Endodermal cell (in vitro differentiated cells): ENCODE data around the gene CPNE2. TPM values are rescaled to one million over a fixed set of nuclear protein-coding genes. Genes with fewer than 3 reads are reported as not detected.

Experiments
- DNase-seq: peaks from one replicate; pipeline ENCODE4 v3.0.0-alpha.2; 2017
- H3K27ac ChIP-seq: 2 replicates; pipeline ENCODE4 v1.5.1; 2013; ENCODE audit warnings: mild to moderate bottlenecking, low read depth, low read length, moderate library complexity
- H3K27me3 ChIP-seq: 2 replicates; pipeline ENCODE4 v1.6.1; 2013; ENCODE audit warnings: mild to moderate bottlenecking, low read length, moderate library complexity; ENCODE audit not compliant: insufficient read depth, control insufficient read depth, poor library complexity, severe bottlenecking
- H3K36me3 ChIP-seq: 2 replicates; pipeline ENCODE4 v1.7.0; 2013; ENCODE audit warnings: mild to moderate bottlenecking, low read length, moderate library complexity; ENCODE audit not compliant: control insufficient read depth, insufficient read depth
- H3K4me1 ChIP-seq: one replicate; pipeline ENCODE4 v1.7.0; 2013; ENCODE audit warnings: low read length; ENCODE audit not compliant: control insufficient read depth, insufficient read depth
- H3K4me3 ChIP-seq: 2 replicates; pipeline ENCODE4 v1.5.1; 2013; ENCODE audit warnings: mild to moderate bottlenecking, low read length, moderate library complexity
- H3K9ac ChIP-seq: 2 replicates; pipeline ENCODE4 v1.6.1; 2013; ENCODE audit warnings: mild to moderate bottlenecking, low read length, moderate library complexity; ENCODE audit not compliant: poor library complexity, severe bottlenecking; ENCODE audit errors: extremely low read depth
- H3K9me3 ChIP-seq: 2 replicates; pipeline ENCODE4 v1.6.1; 2013; ENCODE audit warnings: mild to moderate bottlenecking, low read length, moderate library complexity; ENCODE audit not compliant: control insufficient read depth
- H3K27ac Mint-ChIP-seq: 2 replicates; pipeline ENCODE4 v1.8.0; 2020; ENCODE audit warnings: mixed read lengths
- H3K27me3 Mint-ChIP-seq: 2 replicates; pipeline ENCODE4 v1.8.0; 2021; ENCODE audit warnings: mild to moderate bottlenecking, mixed read lengths; ENCODE audit not compliant: insufficient read depth
- H3K36me3 Mint-ChIP-seq: 2 replicates; pipeline ENCODE4 v1.8.0; 2020; ENCODE audit warnings: low read depth, mixed read lengths
- H3K4me1 Mint-ChIP-seq: 2 replicates; pipeline ENCODE4 v1.8.0; 2020; ENCODE audit warnings: mixed read lengths
- H3K4me3 Mint-ChIP-seq: 2 replicates; pipeline ENCODE4 v1.8.0; 2020; ENCODE audit warnings: mild to moderate bottlenecking, moderate library complexity, mixed read lengths
- H3K9me3 Mint-ChIP-seq: 2 replicates; pipeline ENCODE4 v1.8.0; 2020; ENCODE audit warnings: mild to moderate bottlenecking, mixed read lengths
- CTCF ChIP-seq: fragments of 200-600 bp; sonication (generic); conservative IDR thresholded peaks from 2 replicates; pipeline ENCODE4 v1.5.0; 2021; ENCODE audit warnings: antibody characterized with exemption, mild to moderate bottlenecking
- WGBS, 2 experiments: methylation state at CpG; one replicate each; pipeline versions ENCODE4 v1.1.5 to v1.1.7; 2013; ENCODE audit warnings: missing lambda C conversion rate in 2 of 2, mixed read lengths in 1 of 2; ENCODE audit not compliant: insufficient coverage in 1 of 2, insufficient read length in 1 of 2; 5-methylcytosine and 5-hydroxymethylcytosine counted together
- total RNA-seq, 2 donors: library from RNA; stranded (reverse); fragmentation: NEBNext Ultra II Directional in 1 of 2; extraction: Animal tissue kit (Norgen Biotek cat#: 25700) in 1 of 2; gene quantifications; 2 replicates in 1 of 2; 3 replicates in 1 of 2; pipeline ENCODE4 v1.2.1, GENCODE V29; 2021

The CPNE2 gene
- total RNA-seq, 2 donors from 2014 or later, result 12.3 to 16.6 TPM

DNA sequence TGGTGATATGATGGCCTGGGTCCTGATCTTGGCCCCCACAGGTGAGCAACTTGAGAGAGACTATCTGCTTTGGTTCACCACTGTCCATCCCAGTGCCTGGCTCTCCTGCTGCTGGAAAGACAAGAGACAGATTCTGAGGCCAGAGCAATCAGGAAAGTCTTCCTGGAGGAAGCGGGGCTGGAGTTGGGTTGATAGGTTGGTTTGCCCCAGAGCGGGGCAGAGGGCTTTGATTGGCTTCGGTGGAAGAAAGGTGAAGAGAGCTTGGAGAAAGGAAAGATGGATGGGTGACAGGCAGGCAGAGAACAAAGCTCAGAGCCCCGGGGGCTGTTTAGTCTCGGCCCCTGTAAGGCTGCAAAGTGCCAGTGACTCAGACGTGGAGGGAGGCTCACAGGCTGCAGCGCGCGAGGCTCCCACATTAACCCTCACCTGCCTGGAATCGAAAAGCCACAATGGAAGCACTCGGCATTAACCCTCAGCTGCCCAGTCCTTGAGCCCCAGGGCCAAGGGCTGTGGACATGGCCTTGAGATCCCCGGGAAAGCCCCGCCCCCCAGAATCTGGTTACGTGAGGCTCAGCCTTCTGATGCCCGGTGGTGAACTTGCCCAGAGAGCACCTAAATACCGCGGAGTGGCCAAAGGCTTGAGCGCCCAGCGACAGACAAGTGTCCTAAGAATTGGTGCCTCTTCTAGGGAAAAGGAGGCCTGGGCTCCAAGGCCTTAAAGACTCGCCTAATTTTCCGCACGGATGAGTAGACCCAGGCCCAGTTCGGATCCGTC is 996 bp upstream of the CPNE2 start:
- Mint-ChIP-seq H3K27me3 (peaks cover 64% of the 10 kb centered on the region), H3K4me3 (peak overlapping the region; percentile 67), H3K36me3 (no peaks in the 10 kb centered on the region), H3K9me3 (no peaks in the 10 kb centered on the region), H3K27ac (no peak overlapping the region), H3K4me1 (peaks cover 8% of the 10 kb centered on the region)
- peak overlapping the region; percentile 44 for H3K9ac ChIP-seq
- 10 to 20% methylated on average over 16 to 24 of the region's 24 CpGs for WGBS, 2 experiments
- no peaks in the 10 kb centered on the region for H3K36me3 ChIP-seq
- no peak for TF ChIP-seq CTCF
- H3K9me3 ChIP-seq, result no peaks in the 10 kb centered on the region
- H3K27ac ChIP-seq, result peak overlapping the region; percentile 26
- peaks cover 3% of the 10 kb centered on the region for H3K4me1 ChIP-seq
- peak; percentile 87 for DNase-seq
- peak overlapping the region; percentile 81 for H3K4me3 ChIP-seq
- peaks cover 14% of the 10 kb centered on the region for H3K27me3 ChIP-seq

- Mint-ChIP-seq H3K4me1 (peaks cover 8% of the 10 kb centered on the region), H3K27ac (no peak overlapping the region)
- peak overlapping the region; percentile 83 for H3K4me3 ChIP-seq
Measured at GRCh38 chr16:57092786-57093411, 516 bp downstream of the CPNE2 start.

More at GRCh38 chr16:57092786-57093411, 516 bp downstream of the CPNE2 start:
- Mint-ChIP-seq H3K36me3 (no peaks in the 10 kb centered on the region), H3K9me3 (no peaks in the 10 kb centered on the region), H3K4me3 (peak overlapping the region; percentile 67), H3K27me3 (peaks cover 54% of the 10 kb centered on the region)
- Histone ChIP-seq H3K9ac (peak overlapping the region; percentile 22), H3K27ac (no peak overlapping the region), H3K36me3 (no peaks in the 10 kb centered on the region), H3K4me1 (peaks cover 3% of the 10 kb centered on the region), H3K9me3 (no peaks in the 10 kb centered on the region), H3K27me3 (peaks cover 14% of the 10 kb centered on the region)
- TF ChIP-seq CTCF, result peak; percentile 89
- DNase-seq, result peak; percentile 84
- 0 to 2% methylated on average over 3 to 53 of the region's 53 CpGs for WGBS, 2 experiments
